BJ (cell line): ENCODE measurements around the gene SLC25A44. TPM values are rescaled to one million over a fixed set of nuclear protein-coding genes. Genes with fewer than 3 reads are reported as not detected.

Experiments
- CTCF ChIA-PET: fragments of 350-600 bp; formaldehyde crosslinking; extraction: SDS; loops from one replicate; lab custom pipeline; 2021; ENCODE audit warnings: antibody characterized with exemption, inconsistent platforms; lab: Yijun Ruan, JAX
- POLR2A ChIA-PET: fragments of 300-600 bp; sonication (Branson Sonifier 250); formaldehyde crosslinking; extraction: SDS; loops from one replicate; lab custom pipeline; 2021; ENCODE audit warnings: antibody characterized with exemption; lab: Charles Lee
- DNase-seq: peaks from one replicate; pipeline ENCODE4 v3.0.0-alpha.2; 2011; ENCODE audit warnings: low read depth
- H3K27me3 ChIP-seq: 2 replicates; pipeline ENCODE4 v1.6.0; 2011; ENCODE audit warnings: low read length; ENCODE audit not compliant: control insufficient read depth, insufficient read depth
- H3K36me3 ChIP-seq: 2 replicates; pipeline ENCODE4 v1.5.1; 2011; ENCODE audit warnings: low read length; ENCODE audit not compliant: control insufficient read depth, insufficient read depth
- H3K4me3 ChIP-seq: 2 replicates; pipeline ENCODE4 v1.5.1; 2011; ENCODE audit warnings: low read depth, mild to moderate bottlenecking, control low read depth, low read length
- CTCF ChIP-seq: IDR thresholded peaks from 2 replicates; pipeline ENCODE4 v1.5.1; 2011; ENCODE audit warnings: low read depth, mild to moderate bottlenecking, control low read depth, inconsistent platforms, low read length, moderate library complexity; ENCODE audit not compliant: insufficient read depth
- polyA plus RNA-seq: library from polyadenylated mRNA; depleted of rRNA; stranded (reverse); fragments of >200 nt; gene quantifications from 2 replicates; pipeline ENCODE4 v1.2.3, GENCODE V29; 2011

The SLC25A44 gene
- polyA plus RNA-seq, 1 experiment: 25.8 TPM

DNA sequence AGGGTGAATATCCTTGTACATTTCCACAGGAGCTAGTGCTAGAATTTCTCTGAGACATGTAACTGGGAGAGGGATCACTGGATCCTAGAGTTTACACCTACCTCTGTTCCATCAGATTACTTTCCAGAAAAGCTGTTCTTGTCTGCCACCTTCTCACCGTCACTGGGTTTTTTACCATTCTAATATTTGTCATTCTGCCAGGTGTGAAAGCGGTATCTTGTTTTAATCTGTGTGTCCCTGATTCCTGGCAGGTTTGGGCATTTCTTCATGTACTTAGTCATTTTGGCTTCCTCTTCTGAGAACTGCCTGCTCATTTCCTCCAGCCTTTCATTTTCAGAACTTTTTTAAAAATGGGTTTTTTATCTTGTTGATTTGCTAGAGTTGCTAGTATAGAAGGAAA lies 24.0 kb downstream of the SLC25A44 start:
- Histone ChIP-seq H3K27me3 (no peaks in the 10 kb centered on the region), H3K36me3 (peaks cover 2% of the 10 kb centered on the region; the same call in 1 of the 2 replicates), H3K4me3 (no peak overlapping the region)
- ChIA-PET POLR2A (interaction anchor here (0.7 kb wide), 1 partner anchor 103 kb away, joined by 5 read pairs; the partner anchor contains the start of gene LMNA), CTCF (interaction anchor here (1.0 to 1.1 kb wide), 3 partner anchors 45 to 127 kb away, joined by 3 to 5 read pairs (median 4); no protein-coding TSS in a partner anchor)
- no peak for DNase-seq
- TF ChIP-seq CTCF: no peak

GRCh38 chr1:156220226-156220625 lies 26.3 kb downstream of the SLC25A44 start:
- no peak for DNase-seq
- H3K4me3 ChIP-seq: no peak overlapping the region
- ChIA-PET CTCF (interaction anchor here (1.1 to 1.5 kb wide), 2 partner anchors 71 to 128 kb away, joined by 3 to 4 read pairs; no protein-coding TSS in a partner anchor), POLR2A (no interaction called here)
- no peaks in the 10 kb centered on the region for H3K27me3 ChIP-seq
- H3K36me3 ChIP-seq: peaks cover 5% of the 10 kb centered on the region; the same call in 1 of the 2 replicates
- no peak for TF ChIP-seq CTCF

- no peak overlapping the region for H3K4me3 ChIP-seq
- POLR2A ChIA-PET: no interaction called here
- no peaks in the 10 kb centered on the region for H3K27me3 ChIP-seq
- H3K36me3 ChIP-seq: peaks cover 5% of the 10 kb centered on the region; the same call in 1 of the 2 replicates
- TF ChIP-seq CTCF: no peak
- DNase-seq: no peak
- CTCF ChIA-PET: interaction anchor here (0.7 to 7.2 kb wide), 6 partner anchors 29 to 126 kb away, joined by 4 to 112 read pairs (median 4); no protein-coding TSS in a partner anchor
Observed at GRCh38 chr1:156221986-156222692, 28.2 kb downstream of the SLC25A44 start.

DNA sequence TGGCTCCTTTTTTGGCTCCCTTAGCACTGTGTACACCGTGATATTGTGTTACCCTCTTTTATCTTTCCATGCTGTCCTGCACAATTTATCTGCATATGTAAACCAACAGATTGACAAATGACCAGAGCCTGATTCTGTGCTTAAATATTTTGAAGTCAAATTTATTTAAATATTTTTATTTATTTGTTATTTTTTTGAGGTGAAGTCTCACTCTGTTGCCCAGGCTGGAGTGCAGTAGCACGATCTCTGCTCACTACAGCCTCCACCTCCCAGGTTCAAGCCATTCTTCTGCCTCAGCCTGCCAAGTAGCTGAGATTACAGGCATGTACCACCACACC lies 31.7 kb downstream of the SLC25A44 start:
- ChIA-PET CTCF (interaction anchor here (0.6 to 7.2 kb wide), 31 partner anchors 9 to 200 kb away, joined by 3 to 154 read pairs (median 4); partner anchors contain the start of genes MEX3A, PAQR6, PMF1 and SMG5), POLR2A (no interaction called here)
- no peak for DNase-seq
- H3K36me3 ChIP-seq: peaks cover 5% of the 10 kb centered on the region; the same call in 1 of the 2 replicates
- no peak for TF ChIP-seq CTCF
- H3K27me3 ChIP-seq: no peaks in the 10 kb centered on the region
- no peak overlapping the region for H3K4me3 ChIP-seq

- TF ChIP-seq CTCF: no peak
- H3K36me3 ChIP-seq: peaks cover 5% of the 10 kb centered on the region; the same call in 1 of the 2 replicates
- H3K27me3 ChIP-seq: no peaks in the 10 kb centered on the region
- ChIA-PET CTCF (interaction anchor here (1.0 to 7.2 kb wide), 14 partner anchors 13 to 143 kb away, joined by 3 to 154 read pairs (median 6); partner anchors contain the start of genes MEX3A, PAQR6 and PMF1), POLR2A (no interaction called here)
- DNase-seq: no peak
- no peak overlapping the region for H3K4me3 ChIP-seq
Observed at GRCh38 chr1:156226116-156226538, 32.2 kb downstream of the SLC25A44 start.
